RWPE1 (cell line): ENCODE measurements around the gene MAPKAPK2.

ENCODE experiments used
- CTCF ChIA-PET: fragments of 350-600 bp; sonication (Branson Sonifier 250); formaldehyde crosslinking; extraction: SDS; loops from one replicate; lab custom pipeline; 2021; lab: Yijun Ruan, JAX
- POLR2A ChIA-PET: fragments of 400-600 bp; formaldehyde crosslinking; extraction: SDS; loops from one replicate; lab custom pipeline; 2020; ENCODE audit warnings: antibody characterized with exemption; ENCODE audit not compliant: low non-redundant PET; lab: Yijun Ruan, JAX
- DNase-seq: peaks from one replicate; pipeline ENCODE4 v3.0.0; 2012; ENCODE audit warnings: low spot score
- H3K27ac ChIP-seq: fragments of 450-650 bp; 2 replicates; pipeline ENCODE4 v1.5.1; 2017
- CTCF ChIP-seq: fragments of 450-650 bp; conservative IDR thresholded peaks from 2 replicates; pipeline ENCODE4 v1.5.1; 2017; ENCODE audit warnings: low read depth, mild to moderate bottlenecking

MAPKAPK2 gene

GRCh38 chr1:206678490-206678889 lies 6.2 kb upstream of the MAPKAPK2 start:
- TF ChIP-seq CTCF = no peak
- DNase-seq = no peak
- POLR2A ChIA-PET = no interaction called here
- H3K27ac ChIP-seq = no peak overlapping the region
- CTCF ChIA-PET = no interaction called here

- DNase-seq = no peak
- POLR2A ChIA-PET = no interaction called here
- TF ChIP-seq CTCF = no peak
- CTCF ChIA-PET = no interaction called here
- no peak overlapping the region for H3K27ac ChIP-seq
These were observed 4.9 kb upstream of the MAPKAPK2 start for GRCh38 chr1:206679738-206680211.

- DNase-seq = no peak
- POLR2A ChIA-PET = no interaction called here
- no peak for TF ChIP-seq CTCF
- no peak overlapping the region for H3K27ac ChIP-seq
- CTCF ChIA-PET = no interaction called here
These were observed 4.4 kb upstream of the MAPKAPK2 start for GRCh38 chr1:206680279-206680678.

- TF ChIP-seq CTCF = no peak
- no peak overlapping the region for H3K27ac ChIP-seq
- POLR2A ChIA-PET = no interaction called here
- no peak for DNase-seq
- CTCF ChIA-PET = interaction anchor here (0.6 to 2.8 kb wide), 3 partner anchors 11 to 46 kb away, joined by 3 to 15 read pairs (median 3); partner anchors contain the start of gene DYRK3
These were observed 3.3 kb upstream of the MAPKAPK2 start for GRCh38 chr1:206681359-206681758.

GRCh38 chr1:206682111-206682510 lies 2.6 kb upstream of the MAPKAPK2 start:
- ChIA-PET POLR2A (no interaction called here), CTCF (interaction anchor here (2.8 kb wide), 1 partner anchor 18 kb away, joined by 15 read pairs; no protein-coding TSS in a partner anchor)
- no peak for TF ChIP-seq CTCF
- no peak overlapping the region for H3K27ac ChIP-seq
- DNase-seq = no peak

- no peak for TF ChIP-seq CTCF
- ChIA-PET POLR2A (interaction anchor here (0.5 kb wide), 1 partner anchor 1524 kb away, joined by 4 read pairs; no protein-coding TSS in a partner anchor), CTCF (interaction anchor here (1.0 to 2.8 kb wide), 2 partner anchors 19 to 114 kb away, joined by 3 to 15 read pairs; no protein-coding TSS in a partner anchor)
- H3K27ac ChIP-seq = no peak overlapping the region
- no peak for DNase-seq
These were observed 1.4 kb upstream of the MAPKAPK2 start for GRCh38 chr1:206683313-206683712.
